ENCODE data around the gene GRIN2D.
A peak's percentile ranks its signal among the peaks of the same experiment; 100 is the strongest.

GRCh38 chr19:48390188-48391099 is 3.0 kb upstream of the GRIN2D start:
- TF ChIP-seq MXI1 (IDR thresholded peaks at IDR 0.05; ENCODE audit: low read depth, low read length): peak; percentile 42
- no peak for TF ChIP-seq MAX (IDR thresholded peaks at IDR 0.05; ENCODE audit: low read depth)
- TF ChIP-seq USF1 (IDR thresholded peaks at IDR 0.05; ENCODE audit: borderline replicate concordance, low read depth): no peak
- TF ChIP-seq CTCF (IDR thresholded peaks at IDR 0.05): peak; percentile 52
- TF ChIP-seq JUND (IDR thresholded peaks at IDR 0.05): no peak
- TF ChIP-seq CHD2 (IDR thresholded peaks at IDR 0.05; ENCODE audit: low read length, partially characterized antibody): no peak
- TF ChIP-seq IRF3 (IDR thresholded peaks at IDR 0.05; ENCODE audit: low read depth, low read length): no peak
- peak; percentile 33; the same call in 1 of the 2 replicates for TF ChIP-seq TAF1 (IDR thresholded peaks at IDR 0.05; ENCODE audit: borderline replicate concordance, low read depth, low read length)
- TF ChIP-seq RAD21 (IDR thresholded peaks at IDR 0.05; ENCODE audit: low read length): peak; percentile 37
- TF ChIP-seq GABPA (IDR thresholded peaks at IDR 0.05; ENCODE audit: low read depth): peak; percentile 45
- no peak for TF ChIP-seq USF2 (IDR thresholded peaks at IDR 0.05; ENCODE audit: borderline replicate concordance, low read depth, low read length)
